ENCODE data around the gene NR4A2.
A peak's percentile ranks its signal among the peaks of the same experiment; 100 is the strongest.

NR4A2 gene

GRCh38 chr2:156340377-156340776, 7.9 kb upstream of the NR4A2 start:
- no peak for DNase-seq (ENCODE audit: low read depth)

GRCh38 chr2:156339865-156340264, 7.3 kb upstream of the NR4A2 start:
- DNase-seq (ENCODE audit: low read depth): no peak

GRCh38 chr2:156339110-156339847, 6.8 kb upstream of the NR4A2 start:
- DNase-seq (ENCODE audit: low read depth): no peak

- no peak for DNase-seq (ENCODE audit: low read depth)
Measured at GRCh38 chr2:156338578-156338977, 6.1 kb upstream of the NR4A2 start.

GRCh38 chr2:156334496-156335478, 2.3 kb upstream of the NR4A2 start:
- DNase-seq (ENCODE audit: low read depth): peak; percentile 61

- no peak for DNase-seq (ENCODE audit: low read depth)
Measured at GRCh38 chr2:156333951-156334495, 1.5 kb upstream of the NR4A2 start.

- DNase-seq (ENCODE audit: low read depth): no peak
Measured at GRCh38 chr2:156333274-156333950, 891 bp upstream of the NR4A2 start.

- DNase-seq (ENCODE audit: low read depth): no peak
Measured at GRCh38 chr2:156332284-156332533, 312 bp downstream of the NR4A2 start.

GRCh38 chr2:156331572-156332283, 793 bp downstream of the NR4A2 start:
- DNase-seq (ENCODE audit: low read depth): peak; percentile 46

- no peak for DNase-seq (ENCODE audit: low read depth)
Measured at GRCh38 chr2:156329927-156330726, 2.4 kb downstream of the NR4A2 start.

- no peak for DNase-seq (ENCODE audit: low read depth)
Measured at GRCh38 chr2:156329031-156329926, 3.2 kb downstream of the NR4A2 start.

- DNase-seq (ENCODE audit: low read depth): no peak
Measured at GRCh38 chr2:156327835-156328695, 4.5 kb downstream of the NR4A2 start.

GRCh38 chr2:156326526-156327095, 5.9 kb downstream of the NR4A2 start:
- DNase-seq (ENCODE audit: low read depth): no peak

GRCh38 chr2:156325688-156326525, 6.6 kb downstream of the NR4A2 start:
- DNase-seq (ENCODE audit: low read depth): no peak

GRCh38 chr2:156323754-156324153, 8.8 kb downstream of the NR4A2 start:
- no peak for DNase-seq (ENCODE audit: low read depth)

- DNase-seq (ENCODE audit: low read depth): no peak
Measured at GRCh38 chr2:156322686-156323231, 9.8 kb downstream of the NR4A2 start.

GRCh38 chr2:156322051-156322685, 10.4 kb downstream of the NR4A2 start:
- DNase-seq (ENCODE audit: low read depth): no peak

Data from HS-5 (cell line).